HG03565 (cell line): Measurements from ENCODE around the gene FEN1.

Experiments used
- ATAC-seq: cut with Tn5 transposase; IDR thresholded peaks from one replicate; pipeline ENCODE4 v1.9.1; 2021; ENCODE audit warnings: mild to moderate bottlenecking, moderate library complexity; ENCODE audit not compliant: unreplicated experiment

FEN1 gene

GRCh38 chr11:61838501-61838900, 45.8 kb downstream of the FEN1 start:
- ATAC-seq = no peak

GRCh38 chr11:61838921-61839320, 46.2 kb downstream of the FEN1 start:
- no peak for ATAC-seq

GRCh38 chr11:61839742-61840141, 47.0 kb downstream of the FEN1 start:
- ATAC-seq = no peak

- ATAC-seq = no peak
Observed at GRCh38 chr11:61840371-61840770, 47.7 kb downstream of the FEN1 start.

GRCh38 chr11:61841636-61842527, 49.2 kb downstream of the FEN1 start:
- no peak for ATAC-seq

- ATAC-seq = no peak
Observed at GRCh38 chr11:61842528-61842820, 49.8 kb downstream of the FEN1 start.

GRCh38 chr11:61844909-61845565, 52.3 kb downstream of the FEN1 start:
- no peak for ATAC-seq

GRCh38 chr11:61846362-61847020, 53.8 kb downstream of the FEN1 start:
- ATAC-seq = no peak
